Measurements from ENCODE around the gene MYL6. TPM values are rescaled to one million over a fixed set of nuclear protein-coding genes. Genes with fewer than 3 reads are reported as not detected.

MYL6 gene
- total RNA-seq, 1 experiment from 2014 or later: 918 TPM

DNA sequence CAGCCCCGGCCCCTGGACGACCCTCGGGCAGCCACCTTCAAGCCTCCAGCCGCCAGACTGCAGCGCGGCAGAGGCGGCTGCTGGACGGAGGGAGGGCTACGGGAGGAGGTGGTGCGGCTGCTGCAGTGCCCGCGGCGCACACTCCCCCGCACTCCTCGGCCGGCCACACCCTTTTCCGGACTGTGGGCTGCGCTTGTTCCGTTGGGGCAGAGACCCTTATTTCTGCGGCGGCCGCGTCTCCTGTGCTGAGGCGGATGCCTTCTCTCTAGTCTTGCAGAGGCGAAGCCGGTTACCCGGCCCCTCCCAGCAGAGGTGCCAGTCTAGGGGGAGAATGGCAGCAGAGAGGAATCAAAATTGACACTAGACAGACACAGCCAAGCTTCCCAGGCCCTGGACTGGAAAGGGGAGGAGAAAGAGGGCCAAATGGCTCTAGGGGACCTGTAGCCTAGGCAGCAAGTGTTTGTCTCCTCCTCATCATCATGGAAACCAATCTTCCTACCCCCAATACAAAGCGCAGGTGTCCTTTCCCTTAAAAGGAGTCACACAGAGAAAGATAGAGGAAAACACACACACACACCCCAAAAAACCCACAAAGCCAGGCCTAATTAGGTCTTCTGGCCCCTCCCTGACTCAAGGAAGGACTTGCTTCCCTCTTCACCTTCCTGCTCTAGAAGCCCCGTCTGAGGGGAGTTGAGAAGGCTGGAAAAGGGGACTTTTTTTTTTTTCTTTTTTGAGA, 28.8 kb upstream of the MYL6 start:
- no peak for DNase-seq (ENCODE audit: low spot score)

DNA sequence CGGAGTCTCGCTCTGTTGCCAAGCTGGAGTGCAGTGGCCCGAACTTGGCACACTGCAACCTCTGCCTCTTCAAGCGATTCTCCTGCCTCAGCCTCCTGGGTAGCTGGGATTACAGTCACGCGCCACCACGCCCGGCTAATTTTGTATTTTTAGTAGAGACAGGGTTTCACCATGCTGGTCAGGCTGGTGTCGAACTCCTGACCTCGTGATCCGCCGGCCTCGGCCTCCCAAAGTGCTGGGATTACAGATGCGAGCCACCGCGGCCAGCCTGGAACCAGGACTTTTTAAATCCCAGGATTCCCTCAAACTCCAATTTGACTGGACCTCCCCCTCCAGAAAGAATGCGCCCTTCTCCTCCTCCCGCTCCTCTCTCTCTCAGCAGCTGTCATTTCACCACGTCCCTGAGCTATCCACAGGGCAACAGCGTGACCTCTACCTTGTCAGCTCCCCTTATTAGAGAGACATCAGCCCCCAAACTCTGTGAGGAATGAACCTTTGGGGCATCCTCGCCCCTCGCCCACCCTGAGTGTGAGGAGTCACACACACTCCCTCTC, 28.1 kb upstream of the MYL6 start:
- no peak for DNase-seq (ENCODE audit: low spot score)

- DNase-seq (ENCODE audit: low spot score): no peak
Observed at GRCh38 chr12:56130876-56131275, 27.3 kb upstream of the MYL6 start.

DNA sequence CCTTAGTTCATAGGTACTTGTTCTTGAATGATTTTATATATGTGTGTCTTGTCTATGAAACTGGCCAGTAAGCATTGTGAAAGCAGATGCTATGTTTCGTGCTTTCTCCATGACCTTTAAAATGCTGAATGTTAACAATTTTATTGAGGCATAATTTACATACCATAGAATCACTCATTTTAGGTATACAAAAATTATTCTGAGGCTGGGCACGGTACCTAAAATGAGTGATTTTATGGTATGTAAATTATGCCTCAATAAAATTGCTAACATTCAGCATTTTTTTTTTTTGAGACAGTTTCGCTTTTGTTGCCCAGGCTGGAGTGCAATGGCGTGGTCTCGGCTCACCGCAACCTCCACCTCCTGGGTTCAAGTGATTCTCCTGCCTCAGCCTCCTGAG, 23.3 kb upstream of the MYL6 start:
- no peak for DNase-seq (ENCODE audit: low spot score)

DNA sequence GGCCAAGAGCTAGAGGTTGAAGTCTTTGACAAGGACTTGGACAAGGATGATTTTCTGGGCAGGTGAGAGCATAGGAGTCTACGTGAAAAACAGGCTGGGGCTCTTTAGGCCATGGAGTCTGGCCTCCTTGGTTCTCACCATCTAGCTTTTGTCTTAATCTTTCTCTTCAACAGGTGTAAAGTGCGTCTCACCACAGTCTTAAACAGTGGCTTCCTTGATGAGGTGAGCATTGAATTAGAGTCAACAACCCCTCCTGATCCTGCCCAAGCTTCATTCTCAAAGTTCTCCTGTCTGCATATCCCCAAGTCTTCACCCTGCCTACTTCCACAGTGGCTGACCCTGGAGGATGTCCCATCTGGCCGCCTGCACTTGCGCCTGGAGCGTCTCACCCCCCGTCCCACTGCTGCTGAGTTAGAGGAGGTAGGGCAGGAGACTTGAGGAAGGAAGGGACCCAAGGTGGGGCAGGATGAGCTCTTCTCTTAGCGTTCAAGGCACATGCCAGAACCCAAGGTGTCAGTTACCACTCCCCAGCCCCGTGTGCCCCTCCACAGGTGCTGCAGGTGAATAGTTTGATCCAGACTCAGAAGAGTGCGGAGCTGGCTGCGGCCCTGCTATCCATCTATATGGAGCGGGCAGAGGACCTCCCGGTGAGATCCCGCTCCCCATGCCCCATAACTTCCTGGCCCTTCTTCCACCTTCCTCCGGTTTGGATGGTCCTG, 20.1 kb upstream of the MYL6 start:
- no peak for DNase-seq (ENCODE audit: low spot score)

GRCh38 chr12:56141946-56142784, 16.0 kb upstream of the MYL6 start:
- no peak for DNase-seq (ENCODE audit: low spot score)

DNA sequence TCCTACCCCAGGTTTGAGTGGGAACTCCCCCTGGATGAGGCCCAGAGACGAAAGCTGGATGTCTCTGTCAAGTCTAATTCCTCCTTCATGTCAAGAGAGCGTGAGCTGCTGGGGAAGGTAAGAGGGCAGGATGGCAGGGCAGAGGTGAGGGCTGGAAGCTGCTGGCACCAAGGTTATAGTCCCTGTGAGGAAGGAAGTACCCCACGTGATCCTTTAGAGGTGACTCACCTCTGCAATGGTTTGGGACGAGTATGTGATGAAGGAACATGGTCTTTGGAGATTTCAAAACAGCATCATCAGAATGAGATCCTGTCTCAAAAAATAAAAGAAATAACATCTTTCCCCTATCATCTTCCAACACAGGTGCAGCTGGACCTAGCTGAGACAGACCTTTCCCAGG, 14.9 kb upstream of the MYL6 start:
- DNase-seq (ENCODE audit: low spot score): no peak

DNA sequence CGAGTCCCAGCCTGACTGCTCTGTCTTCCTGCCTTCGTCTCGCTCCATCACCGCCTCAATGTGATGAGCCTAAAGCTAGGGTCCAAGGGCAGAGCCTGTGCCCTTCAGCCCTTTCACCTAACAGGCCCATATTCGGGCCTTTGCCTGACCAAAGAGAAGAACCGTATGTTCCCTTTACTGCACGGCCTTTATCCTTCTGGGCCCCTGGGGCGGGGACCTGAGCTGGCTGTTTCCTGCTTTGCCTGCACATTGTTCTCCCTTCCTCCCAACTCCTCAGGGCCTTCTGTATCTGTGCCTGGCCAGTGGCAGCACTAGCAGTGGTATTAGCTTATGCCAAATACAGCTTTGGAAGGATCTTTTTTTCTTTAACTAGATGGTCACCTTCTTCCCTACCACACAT, 14.3 kb upstream of the MYL6 start:
- DNase-seq (ENCODE audit: low spot score): no peak

DNA sequence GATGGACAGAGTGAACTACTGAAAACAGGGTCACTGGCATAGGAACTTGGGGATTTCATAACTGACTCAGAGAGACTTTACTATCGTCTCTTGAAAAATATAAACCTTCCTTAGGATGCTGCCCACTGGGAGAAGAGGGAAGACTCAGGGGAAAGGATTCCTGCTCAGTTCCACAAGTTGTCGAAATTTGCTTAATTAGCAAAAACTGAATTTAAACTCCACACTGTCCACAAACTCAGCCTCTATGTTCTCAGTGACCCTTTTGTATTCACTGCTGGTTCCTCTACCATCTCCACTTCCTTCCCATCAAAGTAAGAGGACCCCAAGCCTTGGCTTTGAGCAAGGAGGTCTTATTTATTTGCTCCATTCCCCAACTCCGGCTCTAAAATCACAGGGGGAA, 12.9 kb upstream of the MYL6 start:
- no peak for DNase-seq (ENCODE audit: low spot score)

GRCh38 chr12:56146492-56147460, 11.4 kb upstream of the MYL6 start:
- no peak for DNase-seq (ENCODE audit: low spot score)

DNA sequence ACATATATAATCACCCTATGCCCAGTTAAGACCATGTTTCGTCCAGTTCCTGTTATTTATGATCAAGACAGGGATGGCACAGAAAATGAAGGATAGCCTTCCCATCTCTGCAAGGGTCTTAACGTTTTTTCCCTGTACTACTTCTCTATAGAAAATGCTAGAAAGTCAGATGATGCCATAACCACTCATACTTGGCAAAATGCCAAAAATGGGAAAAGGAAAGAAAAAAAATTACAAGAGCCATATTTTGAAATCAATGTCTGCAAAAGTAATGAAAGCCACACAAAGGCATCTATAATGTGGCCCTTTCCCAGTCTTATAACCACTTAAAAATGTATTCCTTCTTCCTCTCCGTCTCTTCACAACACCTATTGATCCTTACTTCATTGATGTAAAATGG, 7.6 kb upstream of the MYL6 start:
- no peak for DNase-seq (ENCODE audit: low spot score)

GRCh38 chr12:56151672-56152131, 6.5 kb upstream of the MYL6 start:
- peak; percentile 87 for DNase-seq (ENCODE audit: low spot score)

DNA sequence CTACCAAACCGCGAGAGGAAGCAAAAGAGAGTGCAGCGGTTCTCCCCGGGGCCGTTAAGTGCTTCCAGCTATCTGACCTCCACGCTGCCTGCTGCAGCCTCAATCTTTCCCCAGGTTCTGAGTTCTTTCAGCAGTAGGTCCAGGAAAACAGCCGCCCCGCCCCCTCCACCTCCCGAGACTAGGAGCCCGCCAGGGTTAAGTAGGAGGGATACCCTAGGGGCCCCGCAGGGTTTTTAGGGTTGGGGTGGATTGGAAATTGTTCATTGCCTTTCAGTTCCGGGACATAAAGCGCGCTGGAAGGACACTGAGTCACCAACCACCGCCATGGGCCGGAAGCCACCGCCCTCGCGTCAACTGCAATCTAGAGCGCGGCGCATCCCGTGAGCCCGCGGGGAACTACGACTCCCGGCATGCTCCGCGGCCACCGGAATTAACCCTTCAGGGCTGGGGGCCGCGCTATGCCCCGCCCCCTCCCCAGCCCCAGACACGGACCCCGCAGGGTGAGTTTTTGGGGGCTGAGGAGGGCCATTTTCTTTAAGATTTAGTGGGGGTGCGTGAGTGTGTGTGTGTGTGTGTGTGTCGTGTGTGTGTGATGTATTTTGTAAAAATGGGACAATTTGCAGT, 5.9 kb upstream of the MYL6 start, which contains the start of gene MYL6B:
Gene MYL6B (plus strand): TSS at position 456 of the 624 bp plus-strand sequence. CDS start 1,332 bp downstream, outside the sequence.
- peak; percentile 92 for DNase-seq (ENCODE audit: low spot score)

DNA sequence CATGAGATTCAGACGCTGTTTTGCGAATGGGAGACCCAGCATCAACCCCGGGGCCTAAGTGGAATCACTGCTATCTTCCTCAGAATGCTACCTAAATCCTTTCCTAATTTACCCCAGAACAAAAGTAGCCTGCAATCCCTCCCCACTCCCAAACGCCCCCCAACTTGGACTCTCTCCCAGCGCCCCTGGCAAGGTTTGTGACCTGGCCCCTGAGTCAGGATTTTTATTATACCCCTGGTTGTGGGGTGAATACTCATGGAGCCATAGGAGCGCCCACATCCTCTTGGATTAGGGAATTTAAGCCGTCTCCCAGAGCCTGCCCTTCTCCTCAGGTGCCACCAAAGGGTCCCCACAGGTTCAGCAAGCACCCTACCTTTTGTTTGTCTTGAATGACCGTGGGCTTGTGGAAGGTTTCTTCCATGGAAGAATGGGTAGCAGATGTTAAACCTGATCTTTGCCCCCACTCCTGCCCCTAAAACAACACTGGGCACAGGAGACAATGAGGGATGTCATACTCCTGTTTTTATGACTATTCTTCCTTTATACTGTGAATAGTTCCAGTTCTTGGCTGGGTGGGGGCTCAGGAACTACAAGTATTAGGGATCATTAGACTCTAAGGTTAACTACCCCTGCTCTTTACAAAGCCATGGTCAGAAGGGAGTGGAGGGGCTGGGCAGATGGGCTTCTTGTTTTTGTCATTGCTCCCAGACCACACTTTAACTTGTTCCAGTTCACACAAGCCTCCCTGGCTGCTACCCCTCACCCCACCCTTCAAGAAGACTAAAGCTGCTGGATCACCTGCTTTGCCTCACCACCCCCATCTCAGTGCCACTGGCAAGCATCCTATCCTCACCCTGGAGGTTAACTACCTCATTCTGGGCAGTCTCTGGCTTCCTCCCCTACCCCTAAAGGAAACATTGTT, 5.1 kb upstream of the MYL6 start:
- no peak for DNase-seq (ENCODE audit: low spot score)

GRCh38 chr12:56153678-56154065, 4.5 kb upstream of the MYL6 start:
- no peak for DNase-seq (ENCODE audit: low spot score)

DNA sequence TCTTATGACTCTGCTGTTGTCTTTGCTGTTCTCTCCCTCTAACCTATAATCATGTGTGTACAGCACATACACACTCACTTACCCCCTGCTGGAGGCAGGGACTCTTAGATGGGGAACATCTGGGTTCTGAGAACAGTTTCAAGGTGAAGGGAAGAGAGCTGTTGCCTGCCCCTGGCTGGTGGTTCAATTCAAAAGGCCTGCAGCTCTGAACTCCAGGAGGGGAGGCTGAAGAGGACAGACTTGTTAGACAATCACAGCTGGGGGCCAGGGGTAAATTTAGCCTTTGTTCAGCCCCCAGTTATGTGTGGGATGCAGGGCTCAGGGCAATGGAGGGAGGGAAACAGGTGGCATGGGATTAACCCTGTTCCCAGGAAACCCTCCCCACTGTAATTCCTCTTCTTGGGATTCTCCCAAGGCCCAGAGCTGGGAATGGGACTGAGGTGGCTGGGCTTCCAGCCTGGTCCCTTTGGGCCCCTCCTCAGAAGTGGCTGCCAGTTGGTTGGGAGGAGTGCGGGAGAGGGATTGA, 3.9 kb upstream of the MYL6 start:
- DNase-seq (ENCODE audit: low spot score): no peak

DNA sequence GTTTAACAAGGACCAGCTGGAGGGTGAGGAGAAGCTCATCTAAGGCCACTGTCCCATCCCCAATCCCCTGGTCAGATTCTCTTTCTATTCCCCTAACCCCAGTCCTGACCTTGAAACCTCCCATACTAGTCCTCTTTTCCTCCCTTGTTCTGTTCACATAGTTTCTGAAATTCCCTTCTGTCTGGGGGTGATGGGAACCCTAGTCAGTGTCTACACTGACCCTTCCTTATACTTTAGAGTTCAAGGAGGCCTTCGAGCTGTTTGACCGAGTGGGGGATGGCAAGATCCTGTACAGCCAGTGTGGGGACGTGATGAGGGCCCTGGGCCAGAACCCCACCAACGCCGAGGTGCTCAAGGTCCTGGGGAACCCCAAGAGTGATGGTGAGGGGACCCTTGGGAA, 3.3 kb upstream of the MYL6 start:
- no peak for DNase-seq (ENCODE audit: low spot score)

GRCh38 chr12:56155256-56155845, 2.8 kb upstream of the MYL6 start:
- no peak for DNase-seq (ENCODE audit: low spot score)
